Gastroesophageal sphincter (tissue), 3 donors: ENCODE data around the gene ERC1.

Experiments
- POLR2A ChIP-seq, 2 donors: fragments of 450-650 bp; IDR thresholded peaks; one replicate each; pipeline ENCODE4 v1.6.1; 2017; ENCODE audit warnings: antibody characterized with exemption in 2 of 2, mild to moderate bottlenecking in 2 of 2, moderate library complexity in 1 of 2
- POLR2AphosphoS5 ChIP-seq: sonication (generic); formaldehyde crosslinking; IDR thresholded peaks from one replicate; pipeline ENCODE4 v1.6.1; 2017; ENCODE audit warnings: antibody characterized with exemption
- TF ChIP-seq, protein P1 (sequence below), 4 experiments: fragments of 200-600 bp in 2 of 4; fragments of 450-650 bp in 2 of 4; sonication (generic) in 1 of 4; IDR thresholded peaks; one replicate each; pipeline ENCODE4 v1.5.1; 2017 to 2019; ENCODE audit warnings: antibody characterized with exemption in 4 of 4, mild to moderate bottlenecking in 2 of 4, moderate library complexity in 2 of 4

DNA sequence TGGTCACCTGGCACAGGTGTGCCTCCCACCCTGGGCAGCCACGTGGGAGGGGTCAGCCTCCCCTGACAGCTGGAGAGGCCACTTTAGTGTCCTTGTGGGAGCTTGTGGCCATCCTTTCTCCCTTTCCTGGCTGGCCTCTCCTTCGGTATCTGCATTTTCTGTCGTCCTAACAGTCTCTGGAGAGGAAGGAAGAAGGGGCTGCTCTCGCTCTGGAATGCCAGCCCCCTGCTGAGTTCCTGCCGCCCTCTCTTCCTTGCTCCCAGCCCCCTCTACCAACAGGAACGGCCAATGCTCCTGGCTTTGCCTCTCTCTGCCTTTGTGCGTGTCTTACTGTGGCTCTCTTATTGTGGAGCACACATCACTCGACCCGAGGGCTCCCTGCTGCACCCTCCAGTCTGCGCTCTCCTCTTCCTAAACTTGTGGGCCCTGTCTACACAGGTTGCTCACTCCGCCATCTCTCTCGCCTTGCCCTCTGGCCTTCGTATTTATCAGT is 532.6 kb downstream of the ERC1 start:
- TF ChIP-seq, protein P1, sequence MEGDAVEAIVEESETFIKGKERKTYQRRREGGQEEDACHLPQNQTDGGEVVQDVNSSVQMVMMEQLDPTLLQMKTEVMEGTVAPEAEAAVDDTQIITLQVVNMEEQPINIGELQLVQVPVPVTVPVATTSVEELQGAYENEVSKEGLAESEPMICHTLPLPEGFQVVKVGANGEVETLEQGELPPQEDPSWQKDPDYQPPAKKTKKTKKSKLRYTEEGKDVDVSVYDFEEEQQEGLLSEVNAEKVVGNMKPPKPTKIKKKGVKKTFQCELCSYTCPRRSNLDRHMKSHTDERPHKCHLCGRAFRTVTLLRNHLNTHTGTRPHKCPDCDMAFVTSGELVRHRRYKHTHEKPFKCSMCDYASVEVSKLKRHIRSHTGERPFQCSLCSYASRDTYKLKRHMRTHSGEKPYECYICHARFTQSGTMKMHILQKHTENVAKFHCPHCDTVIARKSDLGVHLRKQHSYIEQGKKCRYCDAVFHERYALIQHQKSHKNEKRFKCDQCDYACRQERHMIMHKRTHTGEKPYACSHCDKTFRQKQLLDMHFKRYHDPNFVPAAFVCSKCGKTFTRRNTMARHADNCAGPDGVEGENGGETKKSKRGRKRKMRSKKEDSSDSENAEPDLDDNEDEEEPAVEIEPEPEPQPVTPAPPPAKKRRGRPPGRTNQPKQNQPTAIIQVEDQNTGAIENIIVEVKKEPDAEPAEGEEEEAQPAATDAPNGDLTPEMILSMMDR (IDR thresholded peaks at IDR 0.05), result no peak
- no peak for TF ChIP-seq POLR2AphosphoS5
- TF ChIP-seq POLR2A (IDR thresholded peaks at IDR 0.05), result no peak
